SK-N-MC (cell line): ENCODE results near the gene MSRB1.

ENCODE experiments used
- EZH2 ChIP-seq: fragments of 200-600 bp; sonication (generic); IDR thresholded peaks from one replicate; pipeline ENCODE4 v1.6.1; 2017; ENCODE audit warnings: antibody characterized with exemption
- FOXP2 ChIP-seq: optimal IDR thresholded peaks from 2 replicates; pipeline ENCODE3; 2011; ENCODE audit warnings: mild to moderate bottlenecking, moderate library complexity; ENCODE audit not compliant: insufficient read depth; ENCODE audit errors: extremely low read length, control extremely low read depth
- POLR2AphosphoS5 ChIP-seq: IDR thresholded peaks from 2 replicates; pipeline ENCODE4 v1.6.1; 2012; ENCODE audit warnings: mild to moderate bottlenecking, low read depth, low read length, borderline replicate concordance

- no peak for TF ChIP-seq POLR2AphosphoS5
- TF ChIP-seq EZH2 = no peak
- no peak for TF ChIP-seq FOXP2
Measured at GRCh38 chr16:1906055-1906845, 36.7 kb downstream of the MSRB1 start.
